H1 (cell line): ENCODE measurements around the gene GRID1.
"Not testable (repeated sequence)": the region's sequence is repeated elsewhere in the genome, so short reads cannot be mapped to it uniquely, and the experiment has no call there.

Experiments used
- BCL11A ChIP-seq, 2 experiments: IDR thresholded peaks; one replicate each; pipeline ENCODE4 v1.6.1; 2011; ENCODE audit warnings: low read depth in 2 of 2, low read length in 2 of 2, mild to moderate bottlenecking in 2 of 2
- CTCF ChIP-seq, 3 experiments: IDR thresholded peaks; 1 replicate in 2 of 3; 2 replicates in 1 of 3; pipeline versions ENCODE4 v1.5.1 to v1.6.1; 2011; ENCODE audit warnings: low read length in 3 of 3, mild to moderate bottlenecking in 3 of 3, inconsistent platforms in 2 of 3, low read depth in 1 of 3, moderate library complexity in 1 of 3; ENCODE audit not compliant: insufficient read depth in 1 of 3; ENCODE audit errors: control extremely low read depth in 1 of 3
- EP300 ChIP-seq, 2 experiments: IDR thresholded peaks; 1 replicate in 1 of 2; 2 replicates in 1 of 2; pipeline ENCODE4 v1.6.1; 2011 to 2012; ENCODE audit warnings: low read depth in 2 of 2, low read length in 2 of 2, mild to moderate bottlenecking in 2 of 2, borderline replicate concordance in 1 of 2, inconsistent platforms in 1 of 2, moderate library complexity in 1 of 2
- GABPA ChIP-seq: IDR thresholded peaks from 2 replicates; pipeline ENCODE4 v1.6.1; 2011; ENCODE audit warnings: mild to moderate bottlenecking, low read length, moderate library complexity, borderline replicate concordance; ENCODE audit not compliant: insufficient read depth
- RAD21 ChIP-seq, 2 experiments: IDR thresholded peaks in 1 of 2; conservative IDR thresholded peaks in 1 of 2; 2 replicates each; pipeline ENCODE4 v1.6.1; 2011; ENCODE audit warnings: low read depth in 2 of 2, low read length in 2 of 2, improper control_type of control experiment in 1 of 2, inconsistent platforms in 1 of 2, mild to moderate bottlenecking in 1 of 2, moderate library complexity in 1 of 2
- USF2 ChIP-seq: IDR thresholded peaks from 2 replicates; pipeline ENCODE4 v1.6.1; 2011; ENCODE audit warnings: low read length, improper control_type of control experiment

GRCh38 chr10:86107611-86108310 lies 258.8 kb downstream of the GRID1 start:
- not testable (repeated sequence) for TF ChIP-seq USF2; GABPA; CTCF (IDR thresholded peaks at IDR 0.05; ENCODE audit: control extremely low read depth in 1 of 3, insufficient read depth in 1 of 3, low read depth in 1 of 3, low read length in 3 of 3); BCL11A (IDR thresholded peaks at IDR 0.05; ENCODE audit: low read depth in 2 of 2, low read length in 2 of 2); RAD21 (IDR thresholded peaks at IDR 0.05 in 1 of 2, conservative IDR thresholded peaks at IDR 0.05 in 1 of 2; ENCODE audit: low read depth in 2 of 2, low read length in 2 of 2); EP300 (IDR thresholded peaks at IDR 0.05; ENCODE audit: borderline replicate concordance in 1 of 2, low read depth in 2 of 2, low read length in 2 of 2)
